GM18502 (cell line): ENCODE measurements around the gene HRAS.

Experiments used
- ATAC-seq: cut with Tn5 transposase; IDR thresholded peaks from one replicate; pipeline ENCODE4 v1.9.1; 2021; ENCODE audit warnings: mild to moderate bottlenecking; ENCODE audit not compliant: unreplicated experiment, poor library complexity

HRAS gene

DNA sequence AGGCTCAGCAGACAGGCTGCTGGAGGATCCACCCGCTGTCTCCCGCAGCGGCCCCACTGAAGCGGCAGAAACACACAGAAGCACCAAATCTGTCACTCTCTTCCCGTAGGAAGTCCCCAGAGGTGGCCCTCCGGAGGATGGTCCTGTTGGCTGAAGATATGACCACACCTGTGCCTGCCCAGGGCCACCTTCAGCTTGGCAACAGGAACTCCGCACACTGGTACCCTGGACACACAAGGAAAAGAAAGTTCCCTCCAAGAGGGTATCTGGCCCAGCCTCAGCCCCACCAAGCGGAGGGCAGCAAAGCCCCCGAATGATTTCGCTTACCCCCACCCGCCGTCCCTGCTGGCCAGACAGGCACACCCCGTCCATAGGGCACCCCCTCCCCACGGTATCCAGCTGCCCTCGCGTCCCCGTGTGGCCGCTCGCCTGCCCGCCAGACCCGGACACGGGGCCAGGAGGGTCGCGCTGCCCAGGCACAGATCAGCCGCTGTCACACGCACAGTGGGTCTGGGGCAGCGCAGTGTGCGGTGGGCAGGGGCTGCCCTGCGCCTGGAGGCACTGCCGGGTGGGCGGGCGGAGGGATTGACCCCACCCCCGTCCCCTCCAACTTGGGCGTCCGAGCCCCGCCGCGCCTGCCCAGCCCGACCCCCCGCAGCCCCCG, 32.4 kb upstream of the HRAS start:
- ATAC-seq, result peak; percentile 13

DNA sequence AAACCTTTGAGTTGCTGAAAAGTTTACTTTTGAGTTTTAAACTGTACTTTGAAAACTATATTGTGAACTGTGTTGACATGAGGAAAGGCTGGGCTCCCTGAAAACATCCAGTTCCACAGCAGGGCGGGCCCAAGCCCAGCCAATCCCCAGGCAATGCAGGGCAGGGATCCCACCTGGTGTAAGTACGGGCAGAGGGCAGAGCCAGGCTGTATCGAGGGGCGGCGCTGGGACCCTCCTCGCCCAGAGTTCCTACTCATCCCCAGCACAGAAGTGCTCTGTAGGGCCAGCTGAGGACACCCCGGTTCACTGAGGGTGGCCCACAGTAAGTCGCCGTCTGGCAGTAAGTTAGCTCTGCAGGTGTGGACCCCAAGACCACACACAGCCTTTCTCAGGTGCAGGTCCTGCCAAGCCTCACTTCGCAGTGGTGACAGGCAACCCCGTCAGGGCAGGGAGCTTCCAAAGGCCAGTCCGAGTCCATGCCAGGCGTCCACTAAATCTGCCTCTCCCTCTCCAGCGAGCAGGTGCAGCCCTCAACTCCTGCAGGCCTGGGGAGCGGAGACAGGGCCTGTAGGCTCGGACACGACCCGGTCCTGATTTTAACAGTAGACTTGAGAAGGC, 31.7 kb upstream of the HRAS start:
- ATAC-seq, result no peak

DNA sequence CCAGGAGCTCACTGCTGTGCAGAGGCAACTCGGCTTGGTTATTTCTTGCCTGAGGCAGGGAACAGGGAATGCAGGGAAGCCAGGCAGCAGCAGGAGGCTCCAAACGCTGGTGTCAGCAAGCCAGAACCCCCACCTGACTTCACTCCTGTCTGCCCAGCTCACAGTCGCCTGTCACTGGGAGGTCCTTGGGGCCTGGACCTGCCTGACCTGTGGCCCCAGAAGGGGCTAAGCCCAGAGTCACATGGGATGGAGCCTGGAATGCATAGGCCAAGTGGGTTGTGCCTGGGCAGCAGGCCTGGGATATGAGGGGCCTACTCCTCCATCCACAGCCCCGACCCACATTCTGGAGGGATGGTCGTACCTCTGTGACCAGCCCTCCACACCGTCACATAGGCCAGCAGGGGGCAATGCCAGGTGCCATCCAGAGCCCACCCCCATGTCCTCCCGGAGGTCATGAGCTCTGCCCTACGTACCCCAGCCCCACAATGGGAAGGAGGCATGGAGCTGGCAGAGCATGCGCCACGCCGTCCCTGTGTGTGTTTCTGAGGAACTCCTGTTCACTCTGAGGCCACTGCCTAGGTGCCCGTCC, 30.6 kb upstream of the HRAS start:
- ATAC-seq, result no peak

DNA sequence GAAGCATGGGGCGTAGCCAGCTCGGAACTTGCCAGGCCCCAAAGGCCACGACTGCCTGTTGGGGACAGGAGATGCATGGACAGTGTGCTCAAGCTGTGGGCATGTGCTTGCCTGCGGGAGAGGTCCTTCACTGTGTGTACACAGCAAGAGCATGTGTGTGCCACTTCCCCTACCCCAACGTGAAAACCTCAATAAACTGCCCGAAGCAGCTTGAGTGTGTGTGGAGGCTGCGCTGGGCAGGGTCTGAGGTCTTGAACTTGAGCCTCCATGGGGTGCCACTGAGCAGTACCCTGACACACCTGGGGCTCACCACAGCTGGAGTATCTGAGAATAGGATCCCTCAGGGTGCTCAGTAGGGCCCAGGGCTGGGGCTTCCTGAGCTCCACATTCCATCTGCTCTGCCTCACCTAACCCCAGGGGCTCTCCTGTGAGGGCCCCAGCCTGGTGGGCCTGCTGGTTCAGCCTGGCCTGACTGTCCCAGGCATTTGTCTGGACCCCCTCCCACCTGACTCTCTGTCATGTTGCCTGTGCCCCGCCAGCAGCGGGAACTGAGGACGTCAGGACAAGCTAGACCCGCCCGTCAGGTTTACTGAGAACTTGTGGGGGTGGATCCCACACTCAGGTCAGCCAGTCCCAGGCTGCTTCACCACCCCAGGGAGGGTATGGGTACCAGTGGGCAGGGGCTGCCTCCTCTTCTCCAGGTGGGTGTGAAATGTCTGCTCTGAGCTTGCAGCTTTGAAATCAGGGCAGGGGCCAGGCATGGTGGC, 28.6 kb upstream of the HRAS start:
- ATAC-seq, result no peak

DNA sequence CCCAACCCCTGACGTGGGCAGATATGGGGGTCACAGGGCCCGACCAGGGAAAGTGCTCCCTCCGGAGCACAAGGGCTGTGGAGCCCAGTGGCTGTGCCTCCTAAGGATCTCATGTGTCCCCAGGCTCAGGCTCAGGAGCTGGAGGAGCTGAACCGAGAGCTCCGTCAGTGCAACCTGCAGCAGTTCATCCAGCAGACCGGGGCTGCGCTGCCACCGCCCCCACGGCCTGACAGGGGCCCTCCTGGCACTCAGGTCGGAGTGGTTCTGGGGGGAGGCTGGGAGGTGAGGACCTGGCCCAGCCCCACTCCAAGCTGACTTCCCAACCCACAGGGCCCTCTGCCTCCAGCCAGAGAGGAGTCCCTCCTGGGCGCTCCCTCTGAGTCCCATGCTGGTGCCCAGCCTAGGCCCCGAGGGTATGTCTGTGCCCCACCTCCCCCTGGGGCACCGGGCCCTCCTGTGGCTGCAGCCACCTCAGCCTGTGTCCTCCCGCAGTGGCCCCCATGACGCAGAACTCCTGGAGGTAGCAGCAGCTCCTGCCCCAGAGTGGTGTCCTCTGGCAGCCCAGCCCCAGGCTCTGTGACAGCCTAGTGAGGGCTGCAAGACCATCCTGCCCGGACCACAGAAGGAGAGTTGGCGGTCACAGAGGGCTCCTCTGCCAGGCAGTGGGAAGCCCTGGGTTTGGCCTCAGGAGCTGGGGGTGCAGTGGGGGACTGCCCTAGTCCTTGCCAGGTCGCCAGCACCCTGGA, 27.9 kb upstream of the HRAS start:
- ATAC-seq, result no peak

DNA sequence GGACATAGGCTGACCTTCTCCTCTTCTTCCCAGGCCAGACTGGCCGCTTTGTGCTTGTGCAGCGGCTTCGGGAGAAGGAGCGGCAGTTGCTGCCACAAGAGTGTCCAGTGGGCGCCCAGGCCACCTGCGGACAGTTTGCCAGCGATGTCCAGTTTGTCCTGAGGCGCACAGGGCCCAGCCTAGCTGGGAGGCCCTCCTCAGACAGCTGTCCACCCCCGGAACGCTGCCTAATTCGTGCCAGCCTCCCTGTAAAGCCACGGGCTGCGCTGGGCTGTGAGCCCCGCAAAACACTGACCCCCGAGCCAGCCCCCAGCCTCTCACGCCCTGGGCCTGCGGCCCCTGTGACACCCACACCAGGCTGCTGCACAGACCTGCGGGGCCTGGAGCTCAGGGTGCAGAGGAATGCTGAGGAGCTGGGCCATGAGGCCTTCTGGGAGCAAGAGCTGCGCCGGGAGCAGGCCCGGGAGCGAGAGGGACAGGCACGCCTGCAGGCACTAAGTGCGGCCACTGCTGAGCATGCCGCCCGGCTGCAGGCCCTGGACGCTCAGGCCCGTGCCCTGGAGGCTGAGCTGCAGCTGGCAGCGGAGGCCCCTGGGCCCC, 26.8 kb upstream of the HRAS start:
- ATAC-seq, result no peak

DNA sequence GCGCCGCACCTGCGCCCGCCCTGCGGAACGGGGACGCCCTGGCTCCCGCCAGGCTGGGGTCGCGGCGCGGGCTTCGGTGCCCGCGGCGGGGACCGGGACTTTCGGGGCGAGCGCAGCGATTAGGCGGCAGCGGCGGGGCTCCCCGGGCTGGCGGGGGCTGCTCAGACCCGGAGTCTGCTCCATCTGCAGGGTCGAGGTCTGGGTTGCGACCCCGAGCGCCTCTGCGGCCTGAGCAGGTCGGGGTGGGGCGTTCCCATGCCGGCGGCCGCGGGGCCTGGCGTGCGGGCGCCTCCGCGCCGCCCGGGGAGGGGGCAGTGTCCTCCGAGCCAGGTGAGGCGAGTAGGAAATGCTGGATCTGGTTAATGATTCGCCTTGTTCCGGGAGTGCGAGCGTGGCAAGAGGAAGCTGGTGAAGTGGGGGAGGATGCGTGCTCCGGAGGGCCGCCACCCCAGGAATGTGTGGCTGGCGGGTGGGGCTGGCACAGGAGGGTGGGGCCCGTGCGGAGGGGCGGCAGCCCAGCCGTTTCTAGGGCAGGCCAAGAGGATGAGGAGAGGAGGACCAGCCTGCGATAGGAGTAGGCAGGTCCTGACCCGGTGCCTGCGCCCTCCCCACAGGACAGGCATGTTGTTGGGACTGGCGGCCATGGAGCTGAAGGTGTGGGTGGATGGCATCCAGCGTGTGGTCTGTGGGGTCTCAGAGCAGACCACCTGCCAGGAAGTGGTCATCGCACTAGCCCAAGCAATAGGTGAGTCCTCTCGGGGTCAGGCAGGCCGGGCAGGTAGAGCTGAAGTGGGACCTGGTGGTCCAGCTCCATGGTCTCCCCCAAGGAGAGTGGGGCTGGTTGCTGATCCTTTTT, 26.0 kb upstream of the HRAS start:
- peak; percentile 40 for ATAC-seq

DNA sequence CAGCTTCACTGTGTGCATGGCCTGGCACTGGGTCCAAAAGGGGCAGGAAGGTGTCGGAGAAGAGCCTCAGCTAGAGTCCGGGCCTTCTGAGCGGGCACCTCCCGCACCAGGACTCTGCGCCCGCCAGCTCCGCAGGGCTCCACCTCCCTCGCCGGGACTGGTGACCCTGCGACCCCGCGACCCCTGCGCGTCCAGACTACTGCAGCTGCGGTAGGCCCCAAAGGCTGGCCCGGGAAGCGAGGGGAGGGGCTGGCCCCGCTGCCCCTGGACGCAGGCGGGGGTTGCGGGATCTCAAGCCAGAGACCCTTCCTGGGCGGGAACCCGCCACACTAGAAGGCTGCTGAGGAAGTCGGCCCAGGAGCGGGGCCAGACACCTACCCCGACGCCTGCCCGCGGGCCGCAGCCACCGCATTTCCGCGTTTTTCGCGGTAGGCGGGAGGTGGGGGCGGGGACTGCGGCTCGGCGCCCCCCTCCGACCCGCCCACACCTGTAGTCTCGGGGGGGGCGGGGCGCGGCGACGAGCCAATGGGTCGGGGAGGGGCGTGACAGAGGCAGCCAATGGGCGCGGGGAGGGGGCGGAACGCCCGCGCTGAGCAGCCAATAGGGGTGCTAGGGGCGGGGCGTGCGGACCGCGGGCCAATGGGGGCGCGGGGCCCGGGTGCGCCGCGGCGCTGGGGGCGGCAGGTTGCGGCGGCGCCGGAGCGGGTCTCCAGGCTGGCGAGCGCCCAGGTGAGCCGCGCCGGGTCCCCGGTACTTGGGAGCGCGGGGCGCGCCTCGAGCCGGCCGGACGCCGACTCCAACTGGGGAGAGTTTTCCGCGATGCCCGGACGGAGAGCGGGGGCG, 25.1 kb upstream of the HRAS start, which contains the start of the genes LMNTD2 and RASSF7:
TSS of gene LMNTD2 (minus strand) at position 434 of the 843 bp plus-strand sequence. CDS start at position 412, 22 bp downstream.
TSS of gene RASSF7 (plus strand) at position 666 of the 843 bp plus-strand sequence. CDS start 799 bp downstream, outside the sequence.
- peak; percentile 81 for ATAC-seq

DNA sequence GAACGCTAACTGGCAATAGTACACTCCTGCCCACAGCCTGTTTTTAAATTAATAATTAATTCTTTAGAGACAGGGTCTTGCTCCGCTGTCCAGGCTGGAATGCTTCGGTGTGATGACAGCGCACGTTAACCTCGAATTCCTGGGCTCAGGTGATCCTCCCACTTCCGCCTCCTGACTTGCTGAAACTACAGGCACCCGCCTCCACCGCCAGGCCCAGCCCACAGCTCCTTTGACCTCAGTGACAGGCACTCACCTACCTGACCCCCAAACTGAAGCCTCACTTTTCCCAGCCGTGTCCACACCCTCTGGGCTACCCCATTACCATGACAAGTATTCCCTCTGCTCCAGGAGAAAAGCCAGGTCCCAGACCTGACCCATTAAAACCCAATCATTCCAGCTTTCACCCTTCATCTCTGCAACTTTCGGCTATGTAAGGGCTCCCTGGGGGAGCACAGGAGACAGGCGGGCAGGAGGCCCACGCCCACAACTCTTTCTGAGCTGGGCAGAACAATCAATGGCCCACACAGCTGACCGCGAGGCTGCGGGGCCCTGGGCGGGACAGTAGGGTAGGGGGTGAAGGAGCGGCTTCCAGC, 24.4 kb upstream of the HRAS start:
- no peak for ATAC-seq

DNA sequence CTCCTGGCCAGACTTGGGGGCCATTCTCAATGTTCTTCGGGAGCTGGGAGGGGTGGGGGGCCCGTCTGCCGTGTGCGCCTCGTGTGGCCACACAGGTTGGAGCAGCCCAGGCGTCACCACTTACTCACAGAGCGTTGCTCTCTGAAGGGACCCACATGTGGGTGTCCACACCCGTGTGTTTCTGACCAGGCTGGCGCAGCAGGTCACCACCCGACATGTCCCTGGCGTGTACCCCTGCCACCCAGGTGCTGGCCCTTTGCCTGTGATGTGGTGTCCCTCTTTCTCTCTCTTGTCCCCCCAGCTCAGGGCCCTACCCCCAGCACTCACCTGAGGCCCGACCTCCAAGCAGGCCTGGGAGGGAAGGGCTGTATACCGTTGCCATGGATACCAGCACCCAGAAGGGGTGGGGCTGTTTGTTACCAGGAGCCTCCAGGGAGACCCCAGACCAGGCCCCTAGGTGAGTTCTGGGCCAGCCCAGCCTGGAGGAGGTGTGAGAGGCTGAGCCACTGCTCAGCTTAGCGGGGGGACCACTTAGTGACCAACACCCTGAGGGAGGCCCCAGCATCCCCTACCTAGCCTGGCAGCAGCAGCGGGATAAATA, 23.7 kb upstream of the HRAS start:
- no peak for ATAC-seq

DNA sequence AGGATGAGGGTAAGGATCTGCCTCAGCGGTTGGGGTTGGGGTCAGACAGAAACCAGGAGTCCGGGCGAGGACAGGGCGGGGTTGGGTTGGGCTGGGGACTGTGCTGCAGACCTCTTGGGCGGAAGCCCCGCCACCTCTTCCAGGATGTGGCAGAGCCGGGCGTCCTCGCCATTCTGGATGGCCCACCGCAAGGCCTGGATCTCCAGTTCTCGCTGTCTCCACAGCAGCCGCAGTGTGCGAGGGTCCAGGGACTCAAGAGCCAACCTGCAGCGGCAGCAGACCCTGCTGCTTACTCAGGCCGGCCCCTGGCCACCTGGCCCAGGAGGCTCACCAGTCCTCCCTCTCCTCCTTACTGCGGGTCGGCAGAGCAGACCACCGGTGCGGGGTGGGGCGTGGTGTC, 23.1 kb upstream of the HRAS start:
- no peak for ATAC-seq

DNA sequence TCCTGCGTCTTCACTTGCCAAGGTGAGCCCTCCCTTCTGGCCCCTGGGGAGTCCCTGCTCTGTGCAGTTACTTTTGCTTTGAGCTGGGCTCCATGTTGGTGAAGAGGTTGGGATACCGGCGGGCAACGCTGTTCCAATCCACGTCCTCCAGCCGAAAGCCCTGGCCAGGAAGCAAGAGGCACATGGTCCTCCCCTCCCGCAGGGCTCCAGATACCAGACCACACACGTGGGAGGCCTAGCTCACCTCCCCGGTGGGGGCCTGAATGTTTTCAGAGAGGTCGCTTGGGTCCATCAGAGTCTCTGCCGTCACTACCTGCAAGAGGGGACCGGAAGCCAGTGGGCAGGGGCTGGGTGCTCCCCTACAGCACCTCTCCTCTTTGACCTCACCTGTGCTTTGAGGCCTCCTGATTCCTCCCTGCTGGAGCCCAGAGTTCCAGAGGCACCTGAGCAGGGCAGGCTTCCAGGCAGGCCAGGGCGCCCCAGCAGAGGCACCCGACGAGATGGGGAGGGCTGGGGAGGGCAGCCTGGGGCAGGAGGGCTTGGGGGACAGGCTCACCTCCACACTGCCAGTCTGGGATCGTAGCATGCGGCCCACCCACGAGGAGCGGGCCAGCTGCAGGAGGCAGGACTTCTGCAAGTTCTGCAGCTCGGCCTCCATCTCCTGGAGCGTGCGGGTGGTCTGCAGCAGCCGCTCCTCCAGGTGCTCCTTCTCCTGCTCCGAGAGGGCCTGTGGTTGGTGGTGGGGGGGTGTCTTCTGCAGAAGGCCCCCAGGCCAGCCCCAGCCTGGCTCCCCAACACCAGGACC, 22.2 kb upstream of the HRAS start:
- no peak for ATAC-seq

DNA sequence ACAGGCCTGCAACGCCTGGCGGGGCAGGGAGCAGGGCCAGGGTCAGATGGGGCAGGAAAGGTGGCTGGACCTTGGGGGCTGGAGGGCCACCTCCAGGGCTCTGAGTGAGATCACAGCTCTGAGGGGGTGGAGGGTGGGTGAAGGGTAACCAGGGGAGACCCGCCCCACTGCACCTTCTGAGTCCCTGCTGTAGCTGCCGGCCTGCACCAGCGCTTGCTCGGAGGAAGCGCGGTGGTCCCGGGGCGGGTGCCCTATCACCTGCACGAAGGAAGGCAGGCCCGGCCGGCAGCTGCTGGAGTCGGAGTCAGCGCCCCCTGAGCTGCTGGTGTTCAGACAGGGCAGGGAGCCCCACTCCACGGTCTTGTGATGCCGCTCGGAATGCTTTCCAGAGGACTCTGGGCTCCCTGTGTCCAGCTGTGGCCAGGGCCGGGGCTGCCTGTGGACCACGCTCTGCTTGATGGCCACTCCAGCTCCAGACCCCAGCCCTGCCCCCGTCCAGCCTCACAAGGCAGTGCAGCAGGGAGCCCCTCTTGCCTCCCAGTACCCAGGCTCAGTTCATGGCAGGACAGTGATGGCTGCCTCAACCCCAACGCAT, 21.4 kb upstream of the HRAS start:
- ATAC-seq, result no peak

DNA sequence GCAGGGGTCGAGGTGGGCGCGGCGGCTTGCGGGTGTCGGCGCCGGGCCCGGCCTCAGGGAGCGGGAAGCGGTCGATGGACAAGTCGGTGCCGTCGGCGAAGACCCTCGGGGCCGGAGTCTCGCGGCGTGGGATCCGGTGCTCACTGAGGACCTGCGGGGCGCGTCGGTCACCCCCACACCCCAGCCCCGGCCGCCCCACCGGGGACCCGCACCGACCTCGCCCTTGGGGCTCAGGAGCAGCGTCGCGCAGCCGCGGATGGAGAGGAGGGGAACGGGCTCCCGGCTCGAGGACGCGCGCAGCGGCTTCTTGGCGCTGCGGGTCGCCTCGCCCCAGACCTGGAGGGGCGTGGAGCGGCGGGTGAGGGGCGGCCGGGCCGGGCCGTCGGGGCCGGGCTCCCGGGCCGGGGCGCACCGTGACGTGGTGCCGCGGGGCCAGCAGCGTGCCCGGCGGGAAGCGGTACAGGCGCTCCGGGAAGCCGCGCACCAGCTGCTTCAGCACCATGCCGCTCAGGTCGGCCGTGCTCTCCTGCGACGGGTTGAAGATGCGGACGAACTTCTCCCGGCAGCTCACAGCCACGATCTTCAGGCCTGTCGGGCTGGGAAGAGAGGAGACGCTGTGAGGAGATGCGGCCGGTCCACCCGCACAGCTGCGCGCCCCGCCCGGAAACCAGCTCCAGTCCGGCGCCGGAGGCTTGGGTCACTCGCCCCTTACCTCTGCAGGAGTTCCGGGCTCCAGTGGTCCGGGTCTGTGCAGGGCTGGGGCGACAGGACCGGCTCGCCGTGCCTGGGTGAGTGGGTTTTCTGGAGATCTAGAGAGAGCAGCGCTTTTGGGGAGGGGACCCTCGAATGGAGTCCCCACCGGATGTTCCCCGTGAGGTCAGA, 20.6 kb upstream of the HRAS start:
- no peak for ATAC-seq

DNA sequence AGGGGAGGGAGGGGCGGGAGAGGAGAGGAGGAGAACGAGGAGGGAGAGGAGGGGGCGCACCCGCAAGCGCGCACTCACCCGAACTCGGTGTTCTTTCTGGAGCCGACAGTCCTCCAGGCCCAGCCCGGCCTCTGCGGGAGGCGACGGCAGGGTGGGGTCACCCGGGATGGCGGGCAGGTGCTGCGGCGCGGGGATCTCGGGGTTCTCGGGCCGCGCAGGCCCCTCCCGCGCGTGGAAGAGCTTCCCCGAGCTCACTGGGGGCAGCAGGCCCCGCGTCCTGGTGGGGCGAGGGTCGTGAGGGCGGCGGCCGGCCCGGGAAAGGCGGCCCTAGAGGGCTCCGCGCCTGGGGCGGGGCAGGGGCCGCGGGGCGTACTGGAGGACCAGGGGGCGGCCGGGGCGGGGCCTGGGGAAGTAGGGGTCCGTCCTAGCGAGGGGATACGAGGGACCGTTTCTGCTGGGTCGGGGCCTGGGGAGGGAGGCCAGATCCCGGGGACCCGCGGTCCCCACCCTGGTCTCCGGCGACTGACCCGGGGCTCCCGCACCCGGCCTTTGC, 19.9 kb upstream of the HRAS start:
- no peak for ATAC-seq
